Upper lobe of right lung (tissue), 1 donor: ENCODE results near the gene OLFML3. TPM values are rescaled to one million over a fixed set of nuclear protein-coding genes. Genes with fewer than 3 reads are reported as not detected.
"Not testable (repeated sequence)": the region's sequence is repeated elsewhere in the genome, so short reads cannot be mapped to it uniquely, and the experiment has no call there.

ENCODE experiments used
- ATAC-seq: fragments of 200-7000 bp; cut with Tn5 transposase; one replicate; pipeline ENCODE4 v1.9.1; 2020; ENCODE audit warnings: mild to moderate bottlenecking, moderate library complexity
- DNase-seq: peaks from one replicate; pipeline ENCODE4 v3.0.0-alpha.2; 2020
- H3K27ac ChIP-seq: fragments of 200-600 bp; one replicate; pipeline ENCODE4 v1.8.0; 2022
- H3K27me3 ChIP-seq: fragments of 200-600 bp; one replicate; pipeline ENCODE4 v1.8.0; 2022; ENCODE audit warnings: mild to moderate bottlenecking
- H3K36me3 ChIP-seq: fragments of 200-600 bp; one replicate; pipeline ENCODE4 v1.8.0; 2022
- H3K4me1 ChIP-seq: fragments of 200-600 bp; one replicate; pipeline ENCODE4 v1.8.0; 2022
- H3K4me3 ChIP-seq: fragments of 200-600 bp; one replicate; pipeline ENCODE4 v1.8.0; 2022; ENCODE audit warnings: mild to moderate bottlenecking
- H3K9me3 ChIP-seq: fragments of 200-600 bp; one replicate; pipeline ENCODE4 v1.8.0; 2022
- intact Hi-C: fragments of 100-400 bp; cut with DNase I; formaldehyde crosslinking; loops from one replicate; pipeline ENCODE4 v1.11.0; 2022
- total RNA-seq: library from RNA; stranded (reverse); fragmentation: NEBNext Ultra II Directional; extraction: Animal tissue kit (Norgen Biotek cat#: 25700); gene quantifications from one replicate; pipeline ENCODE4 v1.2.1, GENCODE V29; 2021
- TF ChIP-seq, protein P1 (sequence below): fragments of 200-600 bp; IDR thresholded peaks from one replicate; pipeline ENCODE4 v1.8.0; 2022; ENCODE audit warnings: antibody characterized with exemption
- donor health status: DM: no; HTN: yes; CAD: no; lungs with severe emphysema.

The OLFML3 gene
- total RNA-seq, 1 donor from 2014 or later: 43.5 TPM

DNA sequence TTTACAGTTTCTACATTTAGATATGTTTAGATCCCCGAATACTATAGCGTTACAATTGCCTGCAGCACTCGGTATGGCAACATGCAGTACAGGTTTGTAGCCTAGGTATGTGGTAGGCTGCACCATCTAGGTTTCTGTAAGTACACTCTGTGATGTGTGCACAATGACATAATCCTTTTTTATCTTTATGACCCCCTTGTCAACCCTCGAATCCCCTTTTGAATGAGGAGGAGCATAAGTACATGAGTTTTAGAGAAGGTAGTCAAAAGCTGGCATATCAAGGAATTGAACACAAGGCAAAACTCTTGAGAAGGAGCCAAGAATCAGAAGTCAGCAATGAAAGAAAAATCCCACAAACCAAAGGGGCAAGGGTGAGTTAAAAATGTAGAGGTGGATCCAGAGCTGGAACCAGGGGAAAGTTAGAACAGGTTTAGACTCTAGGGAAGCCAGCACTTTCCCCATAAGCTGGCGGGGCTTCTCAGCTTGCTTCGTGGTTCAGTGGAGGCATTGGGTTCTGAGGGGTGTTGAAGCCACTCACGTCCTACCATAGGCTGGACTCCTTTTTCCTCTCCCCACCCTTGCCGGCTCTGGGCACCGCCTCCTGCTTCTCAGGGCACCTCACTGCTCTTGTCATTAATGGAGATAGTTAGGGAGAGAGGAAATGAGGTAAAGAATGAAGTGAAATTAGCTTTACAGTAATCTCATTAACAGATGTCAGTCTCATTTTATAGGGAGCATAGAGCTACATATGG is 31.3 kb downstream of the OLFML3 start:
- DNase-seq (no peak), ATAC-seq (no peak)
- no peak overlapping the region for H3K27ac ChIP-seq
- no peaks in the 10 kb centered on the region for H3K9me3 ChIP-seq
- H3K4me3 ChIP-seq: no peak overlapping the region
- H3K36me3 ChIP-seq: no peaks in the 10 kb centered on the region
- no peaks in the 10 kb centered on the region for H3K4me1 ChIP-seq
- TF ChIP-seq, protein P1, sequence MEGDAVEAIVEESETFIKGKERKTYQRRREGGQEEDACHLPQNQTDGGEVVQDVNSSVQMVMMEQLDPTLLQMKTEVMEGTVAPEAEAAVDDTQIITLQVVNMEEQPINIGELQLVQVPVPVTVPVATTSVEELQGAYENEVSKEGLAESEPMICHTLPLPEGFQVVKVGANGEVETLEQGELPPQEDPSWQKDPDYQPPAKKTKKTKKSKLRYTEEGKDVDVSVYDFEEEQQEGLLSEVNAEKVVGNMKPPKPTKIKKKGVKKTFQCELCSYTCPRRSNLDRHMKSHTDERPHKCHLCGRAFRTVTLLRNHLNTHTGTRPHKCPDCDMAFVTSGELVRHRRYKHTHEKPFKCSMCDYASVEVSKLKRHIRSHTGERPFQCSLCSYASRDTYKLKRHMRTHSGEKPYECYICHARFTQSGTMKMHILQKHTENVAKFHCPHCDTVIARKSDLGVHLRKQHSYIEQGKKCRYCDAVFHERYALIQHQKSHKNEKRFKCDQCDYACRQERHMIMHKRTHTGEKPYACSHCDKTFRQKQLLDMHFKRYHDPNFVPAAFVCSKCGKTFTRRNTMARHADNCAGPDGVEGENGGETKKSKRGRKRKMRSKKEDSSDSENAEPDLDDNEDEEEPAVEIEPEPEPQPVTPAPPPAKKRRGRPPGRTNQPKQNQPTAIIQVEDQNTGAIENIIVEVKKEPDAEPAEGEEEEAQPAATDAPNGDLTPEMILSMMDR: no peak
- intact Hi-C loops: no loop called here
- H3K27me3 ChIP-seq: no peaks in the 10 kb centered on the region

GRCh38 chr1:114011796-114012195 is 32.5 kb downstream of the OLFML3 start:
- Histone ChIP-seq H3K4me1 (no peaks in the 10 kb centered on the region), H3K36me3 (no peaks in the 10 kb centered on the region), H3K4me3 (no peak overlapping the region), H3K9me3 (no peaks in the 10 kb centered on the region), H3K27ac (no peak overlapping the region), H3K27me3 (no peaks in the 10 kb centered on the region)
- intact Hi-C loops: no loop called here
- TF ChIP-seq, protein P1: no peak
- DNase-seq: no peak
- no peak for ATAC-seq

- no peaks in the 10 kb centered on the region for H3K36me3 ChIP-seq
- no peak overlapping the region for H3K27ac ChIP-seq
- DNase-seq (no peak), ATAC-seq (no peak)
- intact Hi-C loops: no loop called here
- no peaks in the 10 kb centered on the region for H3K4me1 ChIP-seq
- TF ChIP-seq, protein P1: no peak
- H3K4me3 ChIP-seq: no peak overlapping the region
- no peaks in the 10 kb centered on the region for H3K9me3 ChIP-seq
- H3K27me3 ChIP-seq: no peaks in the 10 kb centered on the region
Observed at GRCh38 chr1:114015075-114015474, 35.8 kb downstream of the OLFML3 start.

- ATAC-seq, H3K36me3 ChIP-seq, DNase-seq, H3K4me1 ChIP-seq, H3K4me3 ChIP-seq, H3K27me3 ChIP-seq, H3K27ac ChIP-seq, intact Hi-C loops, H3K9me3 ChIP-seq: not testable (repeated sequence)
Observed at GRCh38 chr1:114019724-114020123, 40.5 kb downstream of the OLFML3 start.

- TF ChIP-seq, protein P1: no peak
- H3K27ac ChIP-seq: no peak overlapping the region
- H3K4me3 ChIP-seq: no peak overlapping the region
- ATAC-seq (no peak), DNase-seq (no peak)
- no peaks in the 10 kb centered on the region for H3K9me3 ChIP-seq
- intact Hi-C loops: no loop called here
- H3K4me1 ChIP-seq: no peaks in the 10 kb centered on the region
- H3K27me3 ChIP-seq: no peaks in the 10 kb centered on the region
- no peaks in the 10 kb centered on the region for H3K36me3 ChIP-seq
Observed at GRCh38 chr1:114021665-114022099, 42.4 kb downstream of the OLFML3 start.

- DNase-seq (no peak), ATAC-seq (no peak)
- H3K9me3 ChIP-seq: no peaks in the 10 kb centered on the region
- H3K36me3 ChIP-seq: no peaks in the 10 kb centered on the region
- intact Hi-C loops: no loop called here
- H3K4me1 ChIP-seq: no peaks in the 10 kb centered on the region
- no peak overlapping the region for H3K27ac ChIP-seq
- no peaks in the 10 kb centered on the region for H3K27me3 ChIP-seq
- no peak overlapping the region for H3K4me3 ChIP-seq
- TF ChIP-seq, protein P1: no peak
Observed at GRCh38 chr1:114022877-114023276, 43.6 kb downstream of the OLFML3 start.
